ENCODE measurements around the gene CRYL1. TPM values are rescaled to one million over a fixed set of nuclear protein-coding genes. Genes with fewer than 3 reads are reported as not detected.

CRYL1 gene
- total RNA-seq, 1 donor from 2014 or later, result 68.8 TPM

DNA sequence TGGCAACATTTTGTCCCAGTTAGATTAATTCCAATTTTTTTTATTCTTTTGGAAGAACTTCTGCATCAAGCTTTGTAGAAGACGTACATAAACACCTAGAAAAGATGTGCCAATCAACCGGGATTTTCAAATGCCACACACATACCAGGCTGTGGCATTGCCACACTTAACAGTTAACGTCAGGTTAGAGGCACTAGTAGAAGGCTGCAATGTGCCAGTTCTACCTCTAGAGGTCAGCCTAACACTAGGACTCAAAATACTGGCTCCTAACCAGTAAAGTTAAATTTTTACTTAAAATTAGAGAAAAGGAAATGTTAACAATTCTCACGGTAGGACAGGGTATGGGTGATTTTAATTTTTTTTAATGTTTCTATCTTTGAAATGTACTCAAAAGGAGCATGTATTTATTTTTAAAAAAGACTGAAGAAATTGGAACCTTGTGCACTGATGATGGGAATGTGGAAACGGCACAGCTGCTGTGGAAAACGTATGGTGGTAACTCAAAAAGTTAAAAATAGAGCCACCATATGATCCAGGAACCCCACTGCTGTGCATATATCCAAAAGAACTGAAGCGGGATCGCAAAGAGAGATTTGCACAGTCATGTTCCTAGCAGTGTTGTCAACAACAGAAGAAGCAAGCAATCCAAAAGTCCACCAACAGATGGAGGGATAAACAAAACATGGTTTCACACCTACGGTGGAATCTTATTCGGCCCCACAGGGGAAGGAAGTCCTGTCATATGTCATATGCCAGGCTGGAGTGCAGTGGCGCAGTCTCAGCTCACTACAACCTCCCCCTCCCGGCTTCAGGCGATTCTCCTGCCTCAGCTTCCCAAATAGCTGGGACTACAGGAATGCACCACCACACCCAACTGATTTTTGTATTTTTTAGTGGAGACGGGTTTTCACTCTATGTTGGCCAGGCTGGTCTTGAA, 30.3 kb downstream of the CRYL1 start:
- DNase-seq (ENCODE audit: extremely low read depth, low read depth, low spot score), result peak; percentile 41

DNA sequence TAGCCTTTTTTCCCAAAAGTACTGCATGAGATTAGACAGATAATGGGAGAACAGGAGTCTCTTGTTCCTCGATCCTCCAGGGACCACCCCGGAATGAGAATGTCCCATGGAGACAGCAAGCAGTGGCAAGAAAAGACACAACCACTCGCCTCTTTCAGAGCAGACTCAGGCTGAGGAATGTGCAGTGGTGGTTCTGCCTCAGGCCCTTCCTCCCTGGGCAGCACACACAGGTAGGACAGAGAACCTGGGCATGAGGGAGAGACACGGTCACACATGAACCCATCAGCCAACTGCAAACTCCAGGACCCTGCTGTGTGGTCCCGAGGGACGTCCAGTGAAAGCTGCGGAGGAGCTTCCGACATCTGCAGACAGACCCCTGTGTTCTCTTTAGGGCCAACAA, 31.0 kb downstream of the CRYL1 start:
- DNase-seq (ENCODE audit: extremely low read depth, low read depth, low spot score), result no peak

DNA sequence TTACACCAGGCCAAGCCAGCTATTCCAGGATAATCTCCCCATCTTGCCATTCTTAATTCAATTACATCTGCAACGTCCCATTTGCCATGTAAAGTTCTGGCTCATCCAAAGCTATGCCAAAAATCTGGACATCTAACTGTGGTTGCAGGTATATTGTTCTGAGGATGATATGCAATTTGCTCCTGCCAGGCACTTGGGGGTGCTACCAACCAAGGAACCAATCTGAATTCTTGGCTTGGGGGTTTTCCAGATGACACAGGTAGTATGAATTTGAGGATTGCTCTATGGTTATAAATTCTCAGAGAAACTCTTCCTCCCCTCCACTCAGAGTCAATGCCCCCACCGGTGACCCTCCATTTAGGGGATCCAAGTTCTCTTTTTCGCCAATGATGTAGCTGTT, 33.0 kb downstream of the CRYL1 start:
- DNase-seq (ENCODE audit: extremely low read depth, low read depth, low spot score), result no peak

DNA sequence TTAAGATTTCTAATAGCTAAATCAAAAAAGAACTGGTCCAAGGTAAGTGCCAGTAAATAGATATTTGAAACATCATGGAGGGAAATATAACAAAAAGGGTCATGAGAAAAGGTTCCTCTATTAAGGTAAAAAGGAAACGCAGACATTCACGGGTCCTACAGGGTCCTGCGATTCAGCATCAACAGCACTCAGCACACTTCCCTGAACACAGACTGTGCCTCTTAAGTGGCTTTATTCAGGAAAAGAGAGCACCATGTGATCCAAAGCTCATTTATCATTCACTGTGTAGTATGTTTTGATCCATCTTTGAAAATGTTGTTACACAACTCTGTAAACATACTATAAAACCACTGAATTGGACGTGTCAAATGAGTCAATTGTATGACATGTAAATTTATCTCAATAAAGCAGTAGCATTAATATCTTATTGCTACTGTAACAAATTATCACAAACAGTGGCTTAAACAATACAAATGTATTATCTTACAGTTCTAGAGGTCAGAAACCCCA, 33.7 kb downstream of the CRYL1 start:
- DNase-seq (ENCODE audit: extremely low read depth, low read depth, low spot score), result no peak

DNA sequence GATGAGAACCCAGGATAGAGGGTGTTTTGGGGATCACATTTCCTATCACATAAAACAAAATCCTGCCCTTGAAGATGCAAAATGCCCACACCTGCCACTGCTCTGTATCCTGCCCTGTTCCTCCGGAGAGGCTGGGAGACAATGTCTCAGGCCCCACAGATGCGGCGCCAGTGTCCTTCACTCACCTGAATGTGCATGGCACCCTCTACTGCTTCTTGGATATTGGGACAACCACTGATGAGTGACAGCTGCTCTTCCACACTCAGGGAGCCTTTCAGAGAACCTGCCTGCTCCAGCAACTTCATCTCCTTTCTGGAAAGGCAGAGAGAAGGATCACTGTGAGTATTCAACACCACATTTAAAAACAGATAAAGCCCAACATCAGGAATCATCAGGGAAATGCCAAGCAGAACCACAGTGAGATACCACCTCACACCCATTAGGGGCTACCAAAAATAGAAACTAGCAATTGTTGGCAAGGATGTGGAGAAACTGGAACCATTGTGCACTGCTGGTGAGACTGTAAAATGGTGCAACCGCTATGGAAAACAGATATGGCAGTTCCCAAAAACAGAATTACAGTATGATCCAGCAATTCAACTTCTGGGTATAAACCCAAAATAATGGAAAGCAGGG, 36.4 kb downstream of the CRYL1 start:
- no peak for DNase-seq (ENCODE audit: extremely low read depth, low read depth, low spot score)

DNA sequence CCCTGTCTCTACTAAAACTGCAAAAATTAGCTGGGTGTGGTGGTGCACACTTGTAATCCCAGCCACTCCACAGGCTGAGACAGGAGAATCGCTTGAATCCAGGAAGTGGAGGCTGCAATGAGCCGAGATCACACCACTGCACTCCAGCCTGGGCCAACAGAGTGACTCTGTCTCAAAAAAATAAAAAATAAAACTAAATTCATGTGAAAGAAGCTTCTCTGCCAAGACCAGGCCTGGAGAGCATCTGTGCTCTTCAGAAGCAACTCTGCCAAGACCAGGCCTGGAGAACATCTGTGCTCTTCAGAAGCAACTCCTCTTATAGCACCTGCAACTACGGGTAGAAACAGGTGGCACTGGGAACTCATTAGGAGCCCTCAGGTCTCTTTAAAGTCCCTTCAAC, 37.7 kb downstream of the CRYL1 start:
- DNase-seq (ENCODE audit: extremely low read depth, low read depth, low spot score), result no peak

DNA sequence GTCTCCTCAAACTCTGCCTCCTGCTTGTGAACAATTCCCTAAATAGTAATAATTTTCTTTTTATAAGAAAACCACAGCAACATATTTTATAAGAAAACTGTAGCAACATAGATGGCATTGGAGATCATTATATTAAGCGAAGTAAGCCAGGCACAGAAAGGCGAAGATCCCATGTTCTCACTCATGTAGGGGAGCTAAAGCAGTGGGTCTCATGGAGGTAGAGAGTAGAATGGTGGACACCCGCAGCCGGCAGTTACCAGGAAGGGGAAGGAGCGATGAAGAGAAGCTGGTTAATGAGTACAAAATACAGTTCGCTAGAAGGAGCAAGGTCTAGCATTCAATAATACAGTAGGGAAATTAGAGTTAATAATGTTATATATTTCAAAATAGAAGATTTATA, 42.9 kb downstream of the CRYL1 start:
- DNase-seq (ENCODE audit: extremely low read depth, low read depth, low spot score), result no peak

DNA sequence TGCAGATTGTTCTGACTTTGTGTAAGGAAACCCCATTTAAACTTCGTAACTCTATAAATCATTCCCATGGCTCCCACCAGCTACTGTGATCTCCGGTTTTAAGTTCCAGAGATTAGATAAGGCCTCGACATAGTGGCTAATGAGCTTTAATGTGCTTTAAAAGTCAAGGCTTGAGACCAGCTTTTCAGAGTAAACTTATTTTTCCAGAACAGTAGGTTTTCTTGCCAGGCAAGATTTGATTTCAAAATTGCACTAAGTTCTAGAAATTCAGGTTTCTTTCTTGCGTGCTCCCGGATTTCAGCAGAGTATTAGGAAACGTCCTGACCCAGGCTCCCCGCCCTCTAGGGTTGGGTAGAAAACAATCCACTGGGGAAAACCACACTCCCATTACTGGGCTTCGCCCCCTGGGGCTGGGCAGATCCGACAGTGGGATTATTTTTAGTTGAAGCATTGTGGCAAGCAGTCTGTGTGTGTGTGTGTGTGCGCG, 43.3 kb downstream of the CRYL1 start:
- no peak for DNase-seq (ENCODE audit: extremely low read depth, low read depth, low spot score)

DNA sequence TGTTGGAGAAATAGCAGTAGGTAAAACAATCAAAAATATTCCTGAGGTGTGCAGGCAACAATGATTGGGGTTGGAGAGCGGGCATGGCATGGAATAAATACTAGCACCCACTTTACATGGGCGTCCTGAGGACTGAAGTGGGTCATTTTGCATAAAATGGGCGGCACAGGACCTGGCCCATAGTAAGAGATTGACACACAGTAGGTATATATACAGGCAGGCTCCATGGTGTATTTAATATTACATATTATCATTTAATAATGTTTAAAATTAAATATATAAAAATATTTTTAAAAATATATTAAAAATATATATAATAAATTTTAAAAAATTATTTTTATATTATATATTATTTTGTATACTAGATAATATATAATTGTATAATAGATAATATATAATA, 48.3 kb downstream of the CRYL1 start:
- DNase-seq (ENCODE audit: extremely low read depth, low read depth, low spot score), result no peak

DNA sequence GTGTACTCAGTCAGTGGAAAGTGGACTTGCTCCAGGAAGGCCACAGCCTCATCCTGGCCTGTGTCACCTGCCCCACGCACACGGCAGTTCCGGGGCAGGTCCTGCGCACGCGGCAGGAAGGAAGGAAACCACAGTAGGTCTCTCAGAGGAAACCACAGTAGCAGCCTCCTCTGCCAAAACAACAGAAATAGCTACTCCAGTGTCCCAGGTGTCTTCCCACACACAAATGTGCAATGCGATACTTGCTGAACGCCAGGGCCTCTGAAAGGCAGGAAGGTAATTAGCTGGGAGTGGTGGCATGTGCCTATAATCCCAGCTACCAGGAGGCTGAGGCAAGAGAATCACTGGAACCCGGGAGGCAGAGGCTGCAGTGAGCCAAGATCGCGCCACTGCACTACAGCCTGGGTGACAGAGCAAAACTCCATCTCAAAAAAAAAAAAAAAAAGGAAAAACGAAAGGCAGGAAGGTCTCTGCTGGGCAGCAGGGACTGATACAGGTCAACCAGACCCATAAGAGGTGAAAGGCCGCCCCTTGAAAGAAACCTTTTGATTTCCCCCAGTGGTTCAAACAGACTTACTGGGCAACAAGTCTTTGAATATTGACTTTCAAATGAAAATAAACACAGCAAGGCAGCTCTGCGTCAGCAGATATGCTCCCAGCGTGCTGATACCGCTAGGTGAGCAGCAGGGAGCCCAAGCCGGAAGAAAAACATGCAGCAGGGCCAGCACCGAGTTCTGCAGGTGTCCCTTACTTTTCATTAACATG, 49.5 kb downstream of the CRYL1 start:
- no peak for DNase-seq (ENCODE audit: extremely low read depth, low read depth, low spot score)

DNA sequence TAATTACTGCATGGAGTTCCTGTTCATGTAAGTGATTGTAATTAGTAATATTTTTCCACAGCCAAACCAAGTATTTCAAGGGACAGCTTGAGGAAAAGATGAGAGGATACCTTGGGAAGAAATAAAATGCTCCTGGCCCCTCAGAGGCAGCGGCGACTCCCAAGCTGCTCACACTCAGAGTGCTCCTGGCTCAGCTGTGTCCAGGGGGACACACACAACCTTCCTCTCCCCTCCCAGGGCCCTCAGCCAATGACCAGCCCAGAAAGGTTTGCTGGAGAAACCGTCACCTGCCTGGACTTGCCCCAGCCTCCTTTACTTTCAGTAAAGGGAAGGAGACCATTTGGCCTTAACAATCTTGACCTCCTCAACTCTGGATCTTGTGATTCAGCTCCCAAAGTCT, 51.1 kb downstream of the CRYL1 start:
- no peak for DNase-seq (ENCODE audit: extremely low read depth, low read depth, low spot score)

DNA sequence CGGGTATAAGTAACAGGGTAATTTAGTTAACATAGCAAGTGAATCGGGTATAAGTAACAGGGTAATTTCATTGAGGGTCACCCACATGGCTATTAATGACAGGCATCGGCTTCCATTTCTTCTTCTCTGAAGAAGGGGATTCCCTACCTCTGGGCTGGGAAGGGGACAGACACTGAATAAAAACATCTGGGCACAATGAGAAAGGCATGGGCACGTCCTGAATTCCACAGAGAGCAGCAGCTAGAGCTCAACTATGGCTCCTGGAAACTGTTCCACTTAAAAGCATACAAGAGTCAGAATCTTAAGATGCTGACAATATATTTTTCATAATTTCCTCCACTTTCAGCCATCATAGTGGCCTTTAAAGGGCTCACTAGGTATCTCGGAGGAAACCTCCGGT, 51.8 kb downstream of the CRYL1 start:
- no peak for DNase-seq (ENCODE audit: extremely low read depth, low read depth, low spot score)

DNA sequence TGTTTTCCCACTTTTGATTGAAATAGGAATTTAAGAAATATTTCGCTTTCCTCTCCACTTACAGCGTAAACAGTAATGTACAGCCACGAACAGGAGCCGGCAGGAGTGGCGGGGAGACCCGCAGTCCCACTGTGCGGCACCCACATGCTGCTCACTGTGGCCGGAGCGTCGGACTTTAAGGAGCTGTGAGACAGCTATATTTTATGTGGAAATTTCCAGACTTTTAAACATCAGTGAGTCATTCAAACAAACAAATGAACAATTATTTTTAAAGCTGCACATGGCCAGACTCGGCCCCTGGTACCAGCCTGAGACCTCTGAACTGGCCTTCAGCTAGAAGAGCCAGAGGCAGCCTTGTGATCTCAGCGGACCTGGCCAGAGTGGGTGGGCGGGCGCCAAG, 52.5 kb downstream of the CRYL1 start:
- DNase-seq (ENCODE audit: extremely low read depth, low read depth, low spot score), result no peak

DNA sequence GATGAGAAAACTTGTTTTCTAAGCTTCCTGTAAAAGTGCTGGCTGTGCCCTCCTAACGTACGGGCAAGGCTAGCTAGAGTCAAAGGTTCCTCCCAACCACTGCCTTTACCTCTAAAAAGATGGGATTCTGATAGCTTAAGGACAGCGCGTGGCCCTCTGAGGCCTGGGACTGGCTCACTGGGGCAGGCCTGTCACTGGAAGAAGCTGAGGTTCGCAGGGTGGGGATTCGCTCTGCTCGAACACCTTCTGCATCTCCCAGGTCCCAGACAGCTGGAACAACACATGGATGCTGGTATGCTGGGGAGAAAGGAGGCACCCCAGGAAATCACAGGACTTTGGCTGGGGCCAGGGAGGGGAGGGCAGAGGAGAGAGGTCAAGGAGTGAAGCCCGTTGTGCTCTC, 53.1 kb downstream of the CRYL1 start:
- no peak for DNase-seq (ENCODE audit: extremely low read depth, low read depth, low spot score)

DNA sequence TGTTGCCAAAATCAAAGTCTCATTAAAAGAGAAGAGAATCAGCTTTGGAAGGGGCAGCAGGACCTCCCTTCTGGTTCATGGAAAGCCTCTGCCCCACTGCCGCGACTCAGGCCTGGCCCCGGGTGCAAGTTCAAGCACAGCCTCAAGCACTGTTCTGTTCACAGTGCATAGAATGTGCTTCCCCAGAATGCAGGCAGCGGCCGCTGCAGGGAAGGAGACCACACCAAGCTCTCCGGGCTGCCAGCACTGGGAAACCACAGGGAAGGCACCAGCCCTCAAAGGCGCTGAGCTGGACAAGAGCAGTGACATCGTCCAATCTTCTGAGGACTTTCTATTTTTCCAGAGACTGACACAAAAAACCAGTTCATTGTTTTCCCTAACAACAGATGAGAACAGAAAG, 55.5 kb downstream of the CRYL1 start:
- no peak for DNase-seq (ENCODE audit: extremely low read depth, low read depth, low spot score)

DNA sequence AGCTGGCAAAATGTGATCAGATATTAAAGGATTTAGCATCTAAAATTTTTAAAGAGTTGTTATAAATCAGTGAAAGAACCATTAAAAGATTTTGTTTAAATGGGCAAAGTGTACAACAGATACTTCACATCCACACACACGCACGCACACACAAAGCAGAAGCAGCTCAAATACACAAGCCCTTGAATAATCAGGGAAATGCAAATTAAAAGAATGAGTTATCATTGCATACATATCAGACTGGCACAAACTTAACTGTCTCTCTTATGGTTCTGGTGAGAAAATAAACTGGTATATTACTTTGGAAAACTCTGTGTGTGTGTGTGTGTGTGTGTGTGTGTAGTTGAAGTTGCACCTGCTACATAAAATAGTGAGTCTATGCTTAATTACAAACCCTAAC, 59.3 kb downstream of the CRYL1 start:
- no peak for DNase-seq (ENCODE audit: extremely low read depth, low read depth, low spot score)

DNA sequence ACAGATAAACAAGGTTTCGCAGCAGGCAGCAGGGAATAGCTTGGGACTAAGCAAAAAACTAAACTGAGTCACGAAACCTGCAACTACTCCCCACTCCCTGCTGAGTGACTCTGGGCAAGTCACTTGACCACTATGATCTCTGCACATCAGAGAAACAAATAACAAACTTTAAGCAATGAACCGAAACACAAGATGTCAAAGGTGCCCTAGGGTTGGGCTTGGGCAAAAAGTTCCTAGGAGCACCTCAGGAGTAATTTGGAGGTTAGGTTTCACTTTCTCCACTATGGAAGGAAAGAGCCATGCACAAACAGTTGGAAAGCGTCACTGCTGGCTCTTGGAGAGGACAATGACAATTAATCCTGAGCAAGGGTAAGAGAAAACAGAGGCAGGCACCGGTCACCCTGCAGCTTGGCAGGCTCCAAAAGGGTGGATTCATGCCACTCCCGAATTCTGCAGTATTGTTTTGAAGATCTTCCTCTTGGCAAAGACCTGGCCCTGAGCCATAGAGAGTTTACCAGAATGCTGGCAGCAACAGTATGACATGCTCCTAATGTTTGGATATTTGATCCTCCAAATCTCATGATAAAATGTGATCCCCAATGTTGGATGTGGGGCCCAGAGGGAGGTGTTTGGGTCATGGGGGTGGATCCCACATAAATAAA, 60.3 kb downstream of the CRYL1 start:
- DNase-seq (ENCODE audit: extremely low read depth, low read depth, low spot score), result no peak

DNA sequence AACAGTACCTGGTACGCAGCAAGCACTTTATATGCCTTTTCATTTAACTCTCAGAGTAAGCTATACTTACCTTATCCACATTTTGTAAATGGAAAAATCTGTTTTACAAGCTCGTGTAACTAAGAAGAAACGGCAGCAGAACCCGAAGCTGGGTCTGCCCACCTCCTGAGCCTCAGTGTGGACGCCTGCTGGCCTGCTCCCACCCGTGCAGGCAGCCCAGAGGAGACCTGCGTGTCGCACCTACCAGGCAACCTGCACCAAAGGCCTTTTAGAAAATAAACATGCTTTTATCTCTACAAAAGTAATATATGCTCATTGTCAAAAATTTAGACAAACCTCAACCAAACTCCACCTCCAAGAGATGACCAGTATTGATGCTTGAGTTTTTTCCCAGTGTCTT, 62.7 kb downstream of the CRYL1 start:
- no peak for DNase-seq (ENCODE audit: extremely low read depth, low read depth, low spot score)

DNA sequence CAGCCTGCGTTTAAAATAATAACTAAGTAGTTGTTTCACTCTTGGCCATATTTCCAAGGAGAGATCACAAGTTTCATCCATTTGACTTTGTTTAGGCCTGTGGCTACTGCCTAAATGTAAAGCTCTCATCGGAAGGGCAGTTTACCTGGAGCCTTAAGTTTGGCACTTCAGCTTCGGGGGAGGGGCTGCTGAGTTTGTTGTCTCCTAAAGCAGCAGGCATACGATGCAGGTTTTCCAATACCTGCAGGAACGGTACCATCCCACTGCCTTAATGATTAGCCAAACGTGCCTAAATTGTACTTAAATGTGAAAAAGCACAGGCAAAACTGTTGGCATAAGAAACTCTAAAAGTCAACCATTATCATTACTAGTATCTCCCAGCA, 63.1 kb downstream of the CRYL1 start:
- no peak for DNase-seq (ENCODE audit: extremely low read depth, low read depth, low spot score)

DNA sequence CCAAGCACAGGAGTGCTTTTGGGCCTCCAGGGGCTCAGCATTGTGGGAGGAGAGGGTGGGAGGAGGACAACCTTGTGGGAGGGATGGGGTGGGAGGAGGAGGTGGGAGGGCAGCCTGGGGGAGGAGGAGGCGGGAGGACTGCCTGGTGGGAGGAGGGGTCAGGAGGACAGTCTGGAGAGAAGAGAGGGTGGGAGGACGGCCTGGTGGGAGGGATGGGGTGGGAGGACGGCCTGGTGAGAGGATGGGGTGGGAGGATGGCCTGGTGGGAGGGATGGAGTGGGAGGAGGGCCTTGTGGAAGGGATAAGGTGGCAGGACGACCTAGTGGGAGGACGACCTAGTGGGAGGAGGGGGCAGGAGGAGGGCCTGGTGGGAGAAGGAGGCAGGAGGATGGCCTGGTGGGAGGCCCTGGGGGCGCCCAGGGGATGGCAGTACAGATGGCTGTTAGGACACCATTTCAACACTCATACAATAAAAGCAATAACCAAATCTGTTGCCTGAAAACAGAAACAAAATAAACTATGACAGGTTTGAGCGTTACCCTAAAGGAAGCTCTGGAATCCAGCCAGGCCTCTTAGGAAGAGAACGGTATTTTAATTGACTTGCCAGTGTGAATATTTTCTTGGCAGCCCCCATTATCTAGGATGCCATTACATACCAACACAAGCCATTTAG, 63.7 kb downstream of the CRYL1 start:
- no peak for DNase-seq (ENCODE audit: extremely low read depth, low read depth, low spot score)
